Fibroblast of mammary gland (primary cell): ENCODE measurements around the gene SMYD1.
A peak's percentile ranks its signal among the peaks of the same experiment; 100 is the strongest.

Experiments
- DNase-seq: peaks from one replicate; pipeline ENCODE4 v3.0.0-alpha.2; 2010; ENCODE audit warnings: low read depth
- H3K4me3 ChIP-seq: 2 replicates; pipeline ENCODE4 v1.5.1; 2011; ENCODE audit warnings: low read depth, mild to moderate bottlenecking, low read length, moderate library complexity; ENCODE audit not compliant: control insufficient read depth
- CTCF ChIP-seq: conservative IDR thresholded peaks from 2 replicates; pipeline ENCODE4 v1.5.1; 2011; ENCODE audit warnings: low read depth, low read length, inconsistent platforms; ENCODE audit not compliant: control insufficient read depth, insufficient read depth

SMYD1 gene

GRCh38 chr2:88098558-88098900, 30.9 kb downstream of the SMYD1 start:
- H3K4me3 ChIP-seq: no peak overlapping the region
- no peak for TF ChIP-seq CTCF
- no peak for DNase-seq

- TF ChIP-seq CTCF: no peak
- peak; percentile 62 for DNase-seq
- no peak overlapping the region for H3K4me3 ChIP-seq
These were observed 32.3 kb downstream of the SMYD1 start for GRCh38 chr2:88099798-88100488.

GRCh38 chr2:88100489-88100858, 32.8 kb downstream of the SMYD1 start:
- no peak overlapping the region for H3K4me3 ChIP-seq
- DNase-seq: no peak
- TF ChIP-seq CTCF: no peak

DNA sequence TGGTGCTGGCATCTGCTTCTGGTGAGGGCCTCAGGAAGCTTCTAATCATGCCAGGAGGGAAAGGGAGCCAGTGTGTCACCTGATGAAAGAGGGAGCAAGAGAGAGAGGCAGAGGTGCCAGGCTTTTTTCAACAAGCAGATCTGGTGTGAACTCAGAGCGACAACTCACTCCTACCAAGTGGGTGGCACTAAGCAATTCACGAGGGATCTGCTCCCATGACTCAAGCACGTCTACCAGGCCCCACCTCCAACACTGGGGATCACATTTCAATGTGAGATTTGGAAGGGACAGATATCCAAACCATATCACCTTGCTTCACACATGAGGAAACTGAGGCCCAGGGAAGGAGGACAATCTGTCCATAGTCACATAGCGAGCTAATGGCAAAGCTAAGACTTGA, 41.2 kb downstream of the SMYD1 start:
- no peak overlapping the region for H3K4me3 ChIP-seq
- no peak for TF ChIP-seq CTCF
- no peak for DNase-seq

DNA sequence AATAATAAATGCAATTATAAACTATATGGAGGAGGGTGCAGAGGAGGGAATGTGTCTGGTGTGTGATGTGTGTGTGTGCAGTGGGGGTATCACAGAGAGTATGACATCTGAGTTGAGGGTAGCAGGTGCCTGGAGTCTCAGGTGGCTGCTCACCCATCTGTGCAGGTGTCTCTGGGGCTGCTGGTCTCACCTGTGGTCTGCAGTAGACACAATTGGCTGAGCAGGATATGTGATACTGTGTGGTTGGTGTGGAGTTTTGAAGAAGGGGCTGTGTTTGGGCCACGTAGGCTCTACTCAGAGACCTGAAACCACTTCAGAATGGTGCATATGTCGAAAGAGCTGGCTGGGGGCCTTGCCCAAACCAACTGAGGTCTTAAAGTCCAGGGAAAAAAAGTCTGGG, 43.2 kb downstream of the SMYD1 start:
- no peak for TF ChIP-seq CTCF

DNA sequence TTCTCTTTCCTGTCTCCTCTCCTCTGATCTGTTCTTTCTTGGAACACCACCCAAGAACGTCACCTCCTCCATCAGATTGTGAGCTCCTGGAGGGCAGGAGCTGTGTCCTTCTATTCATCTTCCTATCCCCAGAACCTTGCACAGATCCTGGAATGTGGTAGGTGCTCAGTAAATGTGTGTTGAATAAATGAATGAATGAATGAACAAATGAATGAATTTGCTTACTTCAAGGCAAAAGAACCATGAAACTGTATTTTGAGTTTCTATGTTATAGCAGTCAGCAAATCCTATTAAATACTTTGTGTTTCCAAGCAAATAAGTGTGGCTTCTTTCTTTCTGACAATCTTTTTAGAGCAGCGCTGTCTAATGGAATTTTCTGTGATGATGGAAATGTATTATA, 45.4 kb downstream of the SMYD1 start:
- H3K4me3 ChIP-seq: no peak overlapping the region
- TF ChIP-seq CTCF: no peak
- DNase-seq: no peak

More for the DNA sequence above, 43.2 kb downstream of the SMYD1 start:
- H3K4me3 ChIP-seq: no peak overlapping the region
- no peak for DNase-seq

DNA sequence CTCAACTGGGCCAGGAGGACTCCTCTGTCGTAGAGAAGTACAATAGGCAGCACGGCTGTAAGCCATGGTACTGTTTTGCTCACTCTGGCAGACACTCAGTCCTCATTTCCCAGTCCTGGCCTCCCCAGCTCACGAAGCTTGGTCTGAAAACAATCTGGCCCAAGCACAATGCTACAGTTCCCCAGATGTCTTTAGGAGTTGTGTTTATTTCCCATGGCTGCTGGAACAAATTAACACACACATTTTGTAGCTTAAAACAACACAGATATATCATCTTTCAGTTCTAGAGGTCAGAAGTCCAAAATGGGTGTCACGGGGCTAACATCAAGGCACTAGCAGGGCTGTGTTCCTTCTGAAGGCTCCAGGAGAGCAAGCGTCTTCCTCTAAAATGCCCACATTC, 47.3 kb downstream of the SMYD1 start:
- H3K4me3 ChIP-seq: no peak overlapping the region
- DNase-seq: no peak
- no peak for TF ChIP-seq CTCF
